ENCODE results near the gene NUDT15. TPM values are rescaled to one million over a fixed set of nuclear protein-coding genes. Genes with fewer than 3 reads are reported as not detected.

The NUDT15 gene
- total RNA-seq, 2 experiments from 2014 or later = 17.8 to 26.8 TPM

DNA sequence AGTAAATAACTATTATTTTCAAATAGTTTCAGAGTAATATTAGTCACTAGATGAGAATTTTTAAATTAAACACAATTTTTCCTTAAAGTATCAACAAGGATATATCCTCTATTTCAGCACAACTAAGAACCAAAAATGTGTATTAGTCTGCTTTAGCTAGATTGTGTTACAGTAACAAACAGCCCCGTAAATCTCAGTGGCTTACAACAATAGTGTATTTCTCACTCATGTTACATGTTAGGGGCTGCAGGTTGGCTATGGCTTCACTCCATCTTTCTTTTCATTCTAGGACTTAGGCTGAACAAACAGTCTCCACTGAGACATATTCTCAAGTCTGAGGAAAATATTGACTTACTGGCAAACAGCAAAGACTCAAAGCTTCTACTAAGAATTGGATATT lies 24.9 kb upstream of the NUDT15 start:
- TF ChIP-seq, protein P1, sequence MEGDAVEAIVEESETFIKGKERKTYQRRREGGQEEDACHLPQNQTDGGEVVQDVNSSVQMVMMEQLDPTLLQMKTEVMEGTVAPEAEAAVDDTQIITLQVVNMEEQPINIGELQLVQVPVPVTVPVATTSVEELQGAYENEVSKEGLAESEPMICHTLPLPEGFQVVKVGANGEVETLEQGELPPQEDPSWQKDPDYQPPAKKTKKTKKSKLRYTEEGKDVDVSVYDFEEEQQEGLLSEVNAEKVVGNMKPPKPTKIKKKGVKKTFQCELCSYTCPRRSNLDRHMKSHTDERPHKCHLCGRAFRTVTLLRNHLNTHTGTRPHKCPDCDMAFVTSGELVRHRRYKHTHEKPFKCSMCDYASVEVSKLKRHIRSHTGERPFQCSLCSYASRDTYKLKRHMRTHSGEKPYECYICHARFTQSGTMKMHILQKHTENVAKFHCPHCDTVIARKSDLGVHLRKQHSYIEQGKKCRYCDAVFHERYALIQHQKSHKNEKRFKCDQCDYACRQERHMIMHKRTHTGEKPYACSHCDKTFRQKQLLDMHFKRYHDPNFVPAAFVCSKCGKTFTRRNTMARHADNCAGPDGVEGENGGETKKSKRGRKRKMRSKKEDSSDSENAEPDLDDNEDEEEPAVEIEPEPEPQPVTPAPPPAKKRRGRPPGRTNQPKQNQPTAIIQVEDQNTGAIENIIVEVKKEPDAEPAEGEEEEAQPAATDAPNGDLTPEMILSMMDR (conservative IDR thresholded peaks at IDR 0.05; ENCODE audit: low read length) = no peak
- TF ChIP-seq EZH2phosphoT487 (IDR thresholded peaks at IDR 0.05; ENCODE audit: borderline replicate concordance, low read depth, low read length) = no peak
- H3K9me3 ChIP-seq (ENCODE audit: low read length) = no peaks in the 10 kb centered on the region
- no peaks in the 10 kb centered on the region for H3K4me1 ChIP-seq (ENCODE audit: insufficient read depth, low read length, poor library complexity, severe bottlenecking)
- H3K36me3 ChIP-seq (ENCODE audit: insufficient read depth, low read length) = peaks cover 19% of the 10 kb centered on the region
- no peaks in the 10 kb centered on the region for H4K20me1 ChIP-seq (ENCODE audit: insufficient read depth, low read length)
- no peak for DNase-seq (ENCODE audit: low spot score)
- no peaks in the 10 kb centered on the region for H3K9me2 ChIP-seq (ENCODE audit: insufficient read depth, low read length)
- no TSS peak for BruUV-seq (replicated peaks)
- no peaks in the 10 kb centered on the region for H3K79me2 ChIP-seq (ENCODE audit: insufficient read depth, low read depth, low read length)
- ChIA-PET CTCF (ENCODE audit: unreplicated experiment) (no interaction called here), POLR2A (interaction anchor here (0.9 kb wide), 1 partner anchor 24 kb away, joined by 4 read pairs; no protein-coding TSS in a partner anchor)
- H3K27ac ChIP-seq (ENCODE audit: low read depth, low read length, poor library complexity, severe bottlenecking) = no peak overlapping the region
- H3K4me2 ChIP-seq (ENCODE audit: low read length) = no peak overlapping the region
- intact Hi-C loops (cut with micrococcal nuclease; ENCODE audit: unreplicated experiment) = no loop called here
- H2AFZ ChIP-seq (ENCODE audit: low read length) = no peak overlapping the region
- no peak overlapping the region for H3K4me3 ChIP-seq (ENCODE audit: low read depth, low read length, poor library complexity, severe bottlenecking)

DNA sequence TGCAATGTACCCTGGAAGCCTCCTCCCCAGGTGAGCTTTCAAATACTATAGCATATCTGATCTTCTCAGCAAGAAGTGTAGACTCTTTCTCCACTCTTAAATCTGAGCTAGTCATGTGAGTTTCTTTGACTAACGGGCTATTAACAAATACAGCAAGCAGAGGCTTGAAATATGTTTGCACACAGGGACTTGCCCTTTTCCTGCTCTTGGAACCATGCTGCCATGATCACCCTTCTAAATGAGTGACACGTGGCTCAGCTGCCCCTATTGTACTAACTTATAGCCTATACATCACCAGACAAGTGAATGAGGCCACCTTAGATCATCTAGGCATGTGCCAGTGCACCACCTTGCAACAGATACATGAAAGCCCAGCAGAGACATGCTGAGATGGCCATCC lies 23.2 kb upstream of the NUDT15 start:
- Histone ChIP-seq H3K4me1 (ENCODE audit: insufficient read depth, low read length, poor library complexity, severe bottlenecking) (no peaks in the 10 kb centered on the region), H3K4me2 (ENCODE audit: low read length) (no peak overlapping the region), H2AFZ (ENCODE audit: low read length) (no peak overlapping the region), H4K20me1 (ENCODE audit: insufficient read depth, low read length) (no peaks in the 10 kb centered on the region), H3K36me3 (ENCODE audit: insufficient read depth, low read length) (peaks cover 19% of the 10 kb centered on the region), H3K79me2 (ENCODE audit: insufficient read depth, low read depth, low read length) (no peaks in the 10 kb centered on the region), H3K27ac (ENCODE audit: low read depth, low read length, poor library complexity, severe bottlenecking) (no peak overlapping the region), H3K4me3 (ENCODE audit: low read depth, low read length, poor library complexity, severe bottlenecking) (no peak overlapping the region), H3K9me2 (ENCODE audit: insufficient read depth, low read length) (no peaks in the 10 kb centered on the region), H3K9me3 (ENCODE audit: low read length) (no peaks in the 10 kb centered on the region)
- DNase-seq (ENCODE audit: low spot score) = no peak
- TF ChIP-seq, protein P1 (conservative IDR thresholded peaks at IDR 0.05; ENCODE audit: low read length) = no peak
- no peak for TF ChIP-seq EZH2phosphoT487 (IDR thresholded peaks at IDR 0.05; ENCODE audit: borderline replicate concordance, low read depth, low read length)
- intact Hi-C loops (cut with micrococcal nuclease; ENCODE audit: unreplicated experiment) = no loop called here
- ChIA-PET CTCF (ENCODE audit: unreplicated experiment) (interaction anchor here (1.0 kb wide), 1 partner anchor 24 kb away, joined by 3 read pairs; the partner anchor contains the start of gene NUDT15), POLR2A (interaction anchor here (0.6 kb wide), 1 partner anchor 63 kb away, joined by 6 read pairs; no protein-coding TSS in a partner anchor)
- no TSS peak for BruUV-seq (replicated peaks)

DNA sequence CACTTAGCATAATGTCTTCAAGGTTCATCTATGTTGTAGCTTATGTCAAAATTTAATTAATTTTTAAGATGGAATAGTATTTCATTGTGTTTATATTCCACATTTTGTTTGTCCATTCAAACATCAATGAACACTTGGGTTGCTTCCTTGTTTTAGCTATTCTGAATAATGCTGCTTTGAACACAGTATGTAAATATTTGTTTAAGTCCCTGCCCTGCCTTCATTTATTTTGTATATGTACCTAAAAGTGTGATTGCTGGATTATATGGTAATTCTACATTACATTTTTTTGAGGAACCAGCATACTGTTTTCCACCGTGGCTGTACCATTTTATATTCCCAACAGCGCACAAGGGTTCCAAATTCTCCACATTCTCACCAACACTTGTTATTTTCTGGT lies 18.9 kb upstream of the NUDT15 start:
- Histone ChIP-seq H4K20me1 (ENCODE audit: insufficient read depth, low read length) (no peaks in the 10 kb centered on the region), H3K9me2 (ENCODE audit: insufficient read depth, low read length) (no peaks in the 10 kb centered on the region), H3K27ac (ENCODE audit: low read depth, low read length, poor library complexity, severe bottlenecking) (no peak overlapping the region), H2AFZ (ENCODE audit: low read length) (no peak overlapping the region), H3K36me3 (ENCODE audit: insufficient read depth, low read length) (peaks cover 6% of the 10 kb centered on the region; the same call in 1 of the 2 replicates), H3K4me1 (ENCODE audit: insufficient read depth, low read length, poor library complexity, severe bottlenecking) (no peaks in the 10 kb centered on the region), H3K4me3 (ENCODE audit: low read depth, low read length, poor library complexity, severe bottlenecking) (no peak overlapping the region), H3K4me2 (ENCODE audit: low read length) (no peak overlapping the region), H3K9me3 (ENCODE audit: low read length) (no peaks in the 10 kb centered on the region), H3K79me2 (ENCODE audit: insufficient read depth, low read depth, low read length) (no peaks in the 10 kb centered on the region)
- POLR2A ChIA-PET = no interaction called here
- intact Hi-C loops (cut with micrococcal nuclease; ENCODE audit: unreplicated experiment) = no loop called here
- BruUV-seq (replicated peaks) = no TSS peak
- no peak for DNase-seq (ENCODE audit: low spot score)
- CTCF ChIA-PET (ENCODE audit: unreplicated experiment) = no interaction called here
- TF ChIP-seq EZH2phosphoT487 (IDR thresholded peaks at IDR 0.05; ENCODE audit: borderline replicate concordance, low read depth, low read length) = no peak
- TF ChIP-seq, protein P1 (conservative IDR thresholded peaks at IDR 0.05; ENCODE audit: low read length) = no peak

Data from OCI-LY7 (cell line).